GM18526 (cell line): ENCODE measurements around the gene BTBD16.

Source experiments
- POLR2A ChIP-seq: IDR thresholded peaks from 3 replicates; pipeline ENCODE4 v1.6.1; 2011; ENCODE audit not compliant: insufficient read length; ENCODE audit errors: extremely low read depth

BTBD16 gene

DNA sequence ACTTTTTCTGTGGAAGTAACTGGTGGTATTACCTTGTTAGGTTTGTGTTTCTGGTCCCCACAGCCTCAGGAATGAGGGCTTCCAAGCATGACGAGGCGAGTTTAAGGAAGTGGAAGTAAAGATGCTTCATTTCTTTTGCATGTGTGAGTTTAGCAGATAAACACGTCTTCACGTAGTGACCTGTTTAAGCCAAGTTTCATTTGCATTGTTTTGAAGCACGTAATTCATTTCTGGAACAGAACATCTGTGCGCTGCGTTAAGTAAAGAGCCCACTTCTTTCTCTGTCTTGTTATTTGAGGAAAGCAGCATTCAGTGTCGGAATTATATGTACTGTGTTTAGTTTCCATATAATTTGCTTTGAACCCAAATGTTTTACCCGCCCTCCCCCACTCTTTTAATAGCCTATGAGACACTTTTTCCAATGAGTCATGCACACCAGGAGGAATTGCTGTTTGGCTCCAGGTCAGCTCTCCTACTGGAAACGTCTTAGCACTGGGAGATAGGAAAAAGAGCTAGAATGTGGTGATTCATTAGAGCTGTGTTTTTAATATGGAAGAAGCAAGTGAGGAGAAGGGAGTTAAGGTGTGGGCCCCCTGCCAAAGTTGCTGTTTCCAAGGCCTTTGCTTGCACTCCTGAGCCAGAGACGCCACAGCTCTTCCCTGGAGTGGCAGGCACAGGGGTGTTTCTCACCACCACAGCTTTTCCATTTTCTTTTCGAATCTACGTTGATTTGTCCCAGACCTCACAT, 36.7 kb downstream of the BTBD16 start:
- no peak for TF ChIP-seq POLR2A

DNA sequence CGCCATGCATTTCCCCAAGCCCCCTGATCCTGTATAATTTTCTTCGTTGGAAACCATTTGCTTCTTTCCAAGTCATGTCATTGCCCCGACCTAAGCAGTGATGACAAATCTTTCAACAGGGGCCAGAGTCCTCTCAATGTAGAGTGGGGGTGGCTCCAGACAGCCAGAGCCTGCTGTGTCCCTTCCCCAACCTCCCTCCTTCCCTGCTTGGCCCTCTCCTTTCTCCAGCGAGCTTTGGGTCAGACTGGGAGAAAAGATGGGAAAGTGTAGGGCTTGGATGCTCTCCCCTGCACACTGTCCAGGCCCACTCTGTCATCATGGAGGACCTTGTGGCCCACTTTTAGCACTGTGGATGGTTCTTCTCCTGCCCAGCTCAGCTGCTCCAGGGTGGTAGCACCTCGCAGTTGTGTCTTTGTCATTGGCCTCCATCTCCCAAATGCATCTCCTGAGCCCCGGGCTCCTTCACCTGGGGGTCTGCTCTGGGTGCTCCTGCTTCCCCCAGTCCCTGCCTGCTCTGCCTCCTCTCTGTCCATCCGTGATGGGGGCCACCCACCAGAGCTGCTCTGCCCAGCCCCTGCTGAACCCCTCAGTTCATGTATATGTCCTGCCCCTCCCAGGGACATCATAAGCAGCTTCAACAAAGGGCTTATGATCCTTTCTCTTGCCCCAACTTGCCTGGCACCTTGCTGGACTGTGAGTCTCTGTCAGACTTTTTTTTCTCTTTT, 37.5 kb downstream of the BTBD16 start:
- no peak for TF ChIP-seq POLR2A

DNA sequence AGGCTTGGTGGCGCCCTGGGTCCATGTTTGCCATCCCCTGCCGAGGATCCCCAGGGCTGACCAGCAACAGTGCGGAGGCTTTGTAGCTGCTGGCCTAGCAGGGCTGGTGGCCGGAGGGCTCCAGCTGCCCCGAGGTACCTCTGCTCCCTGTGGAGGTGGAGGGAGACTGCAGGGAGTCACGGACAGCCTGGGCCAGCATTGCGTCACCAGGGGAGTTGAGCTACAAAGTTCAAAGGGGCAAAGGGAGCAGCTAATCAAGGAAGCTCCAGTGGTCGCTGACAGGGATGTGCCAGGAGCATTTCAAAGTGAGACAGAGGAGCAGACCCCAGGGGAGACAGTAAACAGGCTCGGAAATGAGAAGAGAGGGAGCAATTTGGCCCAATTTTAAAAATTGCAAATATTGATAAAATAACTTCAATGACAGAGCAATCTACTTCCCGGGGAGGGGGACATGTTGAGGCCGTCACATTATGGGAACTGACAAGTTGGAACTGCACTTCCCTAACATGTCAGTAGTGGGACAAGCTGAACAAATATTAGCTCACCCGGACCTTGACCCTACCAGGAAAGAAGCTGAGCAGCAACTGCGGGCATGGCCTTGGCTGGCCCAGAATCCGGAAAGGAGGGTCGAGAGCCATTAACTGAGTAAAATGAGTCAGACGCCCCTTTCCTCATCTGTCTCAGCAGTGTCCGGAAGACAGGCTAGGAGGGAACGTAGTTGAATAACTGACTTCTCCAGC, 39.4 kb downstream of the BTBD16 start:
- TF ChIP-seq POLR2A = no peak

DNA sequence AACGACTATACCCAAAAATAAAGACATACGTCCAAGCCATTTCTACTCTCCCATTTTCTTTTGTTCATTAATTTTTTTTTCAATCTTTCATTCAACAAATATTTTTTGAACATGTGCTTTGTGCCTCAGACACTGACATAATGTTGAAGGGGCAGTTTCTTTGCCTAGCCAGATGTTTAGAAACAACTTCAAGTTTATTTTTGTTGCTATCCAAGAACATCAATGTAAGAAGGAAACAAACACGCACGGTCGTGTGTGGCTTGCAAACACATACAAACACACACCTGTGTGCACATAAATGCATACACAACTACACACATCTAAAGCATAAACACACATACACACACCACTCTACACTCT, 39.9 kb downstream of the BTBD16 start:
- no peak for TF ChIP-seq POLR2A

DNA sequence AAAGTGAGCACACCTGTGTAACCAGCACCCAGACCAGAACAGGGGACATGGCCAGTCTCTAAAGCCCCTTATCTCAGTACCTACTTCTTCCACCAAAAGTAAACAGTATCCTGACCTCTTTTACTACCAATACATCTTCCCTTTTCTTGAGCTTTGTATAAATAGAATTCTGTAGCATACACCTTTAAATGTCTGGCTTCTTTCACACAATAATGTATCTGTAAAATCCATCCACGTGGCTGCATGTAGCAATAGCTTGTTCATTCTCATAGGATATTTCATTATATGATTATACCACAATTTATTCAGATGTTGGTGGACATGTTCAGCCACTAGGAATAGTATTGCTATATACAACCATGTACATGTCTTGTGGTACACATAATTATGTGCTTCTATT, 40.6 kb downstream of the BTBD16 start:
- no peak for TF ChIP-seq POLR2A

DNA sequence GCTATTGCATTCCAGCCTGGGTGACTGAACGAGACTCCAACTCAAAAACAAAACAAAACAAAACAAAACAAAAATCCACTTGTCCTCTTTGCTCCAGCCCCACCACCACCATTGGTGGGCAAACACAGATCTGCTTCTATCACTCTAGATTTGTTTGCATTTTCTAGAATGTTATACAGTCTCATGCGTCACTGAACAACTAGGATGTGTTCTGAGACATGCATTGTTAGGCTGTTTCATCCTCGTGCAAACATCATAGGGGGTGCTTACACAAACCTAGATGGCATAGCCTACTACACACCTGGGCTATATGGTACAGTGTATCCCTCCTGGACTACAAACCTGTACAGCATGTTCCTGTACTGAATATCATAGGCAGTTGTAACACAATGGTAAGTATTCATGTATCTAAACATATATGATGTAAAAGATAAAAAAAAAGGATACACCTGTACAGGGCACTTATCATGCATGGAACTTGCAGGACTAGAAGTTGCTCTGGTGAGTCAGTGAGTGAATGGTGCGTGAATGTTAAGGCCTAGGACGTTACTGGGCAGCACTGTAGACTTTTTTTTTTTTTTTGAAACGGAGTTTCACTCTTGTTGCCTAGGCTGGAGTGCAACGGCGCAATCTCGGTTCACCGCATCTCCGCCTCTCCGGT, 45.3 kb downstream of the BTBD16 start:
- TF ChIP-seq POLR2A = no peak

DNA sequence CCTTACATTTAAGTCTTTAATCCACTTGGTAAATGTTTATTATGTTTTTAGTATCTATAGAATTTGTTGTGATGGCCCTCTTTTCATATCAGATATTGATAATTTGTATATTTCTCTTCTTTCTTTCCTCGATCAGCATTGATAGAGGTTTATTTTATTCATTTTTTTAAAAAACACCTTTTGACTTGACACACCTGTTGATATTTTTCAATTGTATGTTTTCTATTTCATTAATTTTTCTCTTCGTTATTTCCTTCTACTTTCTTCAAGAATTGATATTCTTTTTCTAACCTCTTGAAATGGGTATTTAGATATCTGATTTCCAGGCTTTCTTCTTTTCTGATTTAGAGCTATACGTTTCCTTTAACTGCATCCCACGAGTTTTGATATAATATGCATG, 50.9 kb downstream of the BTBD16 start:
- TF ChIP-seq POLR2A = no peak

DNA sequence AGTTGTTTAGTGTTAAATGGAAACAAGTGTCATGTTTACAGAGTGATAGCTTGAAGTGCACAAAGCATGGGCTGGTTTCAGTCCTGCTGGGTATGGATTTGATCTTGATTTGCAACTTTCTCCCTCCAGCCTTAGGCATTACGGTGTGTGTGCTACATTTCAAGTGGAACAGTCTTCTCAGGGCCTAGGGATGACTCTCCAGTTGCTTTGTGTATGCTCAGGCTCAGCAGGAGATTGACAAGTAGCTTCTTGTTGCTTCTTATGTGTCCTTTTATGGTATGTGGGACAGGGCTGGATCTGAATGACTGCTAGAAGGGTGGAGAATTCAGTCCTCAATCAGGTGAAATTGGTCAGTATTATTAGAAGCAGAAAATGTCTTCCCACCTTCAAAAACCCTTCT, 52.1 kb downstream of the BTBD16 start:
- no peak for TF ChIP-seq POLR2A

DNA sequence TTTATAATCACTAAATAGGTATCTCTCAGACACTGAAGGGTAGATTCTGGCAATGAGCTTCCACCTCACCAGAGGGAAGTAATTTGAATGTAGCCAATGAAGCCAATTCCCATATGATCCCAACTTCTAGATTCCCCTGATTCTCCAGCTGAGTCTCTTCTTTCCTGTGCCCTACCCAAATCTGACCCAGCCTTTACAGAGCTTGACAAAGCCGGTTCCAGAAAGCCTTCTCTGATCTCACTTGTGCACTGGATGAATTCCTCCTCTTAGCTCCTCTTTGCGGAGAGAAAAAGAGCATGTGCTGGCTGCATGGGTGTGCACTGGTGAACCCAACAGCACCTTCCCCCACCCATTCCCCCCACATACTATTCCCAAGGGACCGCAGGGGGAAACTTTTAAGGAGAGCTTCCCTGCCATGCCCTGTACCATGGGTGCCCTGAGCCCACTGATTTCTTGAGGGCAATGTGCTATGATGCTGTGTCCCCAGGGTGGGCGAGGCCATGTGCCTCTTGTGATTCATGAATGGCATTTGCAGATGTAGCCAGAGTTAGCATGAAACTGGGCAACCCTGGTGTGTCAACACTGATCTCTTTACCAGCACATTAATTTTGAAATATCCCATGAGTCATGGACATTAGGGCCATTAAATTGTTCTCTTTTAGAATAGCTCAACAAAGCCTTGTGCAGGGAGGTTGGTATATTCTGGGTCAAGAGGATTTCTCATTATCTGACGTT, 53.0 kb downstream of the BTBD16 start:
- TF ChIP-seq POLR2A = no peak

DNA sequence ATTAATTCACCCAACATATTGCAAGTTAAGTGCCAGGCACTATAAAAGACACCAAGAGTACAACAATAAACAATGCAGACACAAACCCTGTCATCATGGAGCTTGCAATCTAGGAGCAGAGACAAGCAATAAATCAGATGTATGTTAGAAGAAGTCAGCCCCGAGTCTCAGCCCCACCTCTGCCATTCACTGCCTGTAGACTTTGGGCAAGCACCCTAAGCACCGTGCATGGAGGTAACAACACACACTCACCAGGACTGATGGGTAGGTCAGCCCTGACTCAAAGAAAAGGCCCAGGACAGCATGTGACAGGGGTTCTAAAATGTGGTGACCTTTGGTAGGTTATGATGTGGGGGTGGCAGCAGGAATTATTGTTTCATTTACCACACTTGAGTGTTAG, 54.1 kb downstream of the BTBD16 start:
- no peak for TF ChIP-seq POLR2A

DNA sequence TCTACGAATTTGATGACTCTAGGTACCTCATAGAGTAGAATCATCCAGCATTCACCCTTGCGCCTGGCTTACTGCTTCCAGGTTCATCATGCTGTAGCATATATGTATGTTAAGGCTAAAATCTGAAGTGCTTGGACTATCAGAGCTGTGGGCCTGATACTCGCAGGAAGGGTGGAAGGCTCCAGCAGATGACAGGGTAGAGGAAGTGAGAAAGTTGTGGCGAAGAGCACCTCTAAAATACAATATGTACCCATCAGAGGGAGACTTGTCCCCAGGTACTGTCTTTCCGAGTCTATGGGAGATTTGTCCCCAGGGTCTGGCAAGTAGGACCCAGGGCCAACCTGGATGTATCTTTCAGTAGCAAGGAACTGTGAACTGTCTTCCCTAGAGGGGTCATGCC, 55.3 kb downstream of the BTBD16 start:
- no peak for TF ChIP-seq POLR2A

DNA sequence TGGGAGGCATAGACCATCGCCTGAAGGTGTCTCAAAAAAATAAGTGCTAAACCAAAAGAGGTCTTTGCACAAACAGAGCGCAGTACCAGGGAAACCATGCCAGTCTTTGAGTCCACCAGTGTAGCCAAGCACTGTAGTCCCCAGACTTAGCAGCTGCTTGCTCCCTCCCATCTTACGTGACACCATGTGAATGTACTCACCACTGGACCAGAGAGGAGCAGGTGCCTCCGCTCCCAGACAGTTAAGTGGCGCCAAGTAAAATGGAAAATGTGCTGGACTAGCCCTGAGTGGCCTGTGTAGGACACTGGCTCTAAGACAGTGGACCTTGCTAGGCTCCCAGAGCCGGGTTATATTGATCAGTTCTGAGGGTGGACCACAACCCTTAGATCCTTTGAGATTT, 55.7 kb downstream of the BTBD16 start:
- no peak for TF ChIP-seq POLR2A

DNA sequence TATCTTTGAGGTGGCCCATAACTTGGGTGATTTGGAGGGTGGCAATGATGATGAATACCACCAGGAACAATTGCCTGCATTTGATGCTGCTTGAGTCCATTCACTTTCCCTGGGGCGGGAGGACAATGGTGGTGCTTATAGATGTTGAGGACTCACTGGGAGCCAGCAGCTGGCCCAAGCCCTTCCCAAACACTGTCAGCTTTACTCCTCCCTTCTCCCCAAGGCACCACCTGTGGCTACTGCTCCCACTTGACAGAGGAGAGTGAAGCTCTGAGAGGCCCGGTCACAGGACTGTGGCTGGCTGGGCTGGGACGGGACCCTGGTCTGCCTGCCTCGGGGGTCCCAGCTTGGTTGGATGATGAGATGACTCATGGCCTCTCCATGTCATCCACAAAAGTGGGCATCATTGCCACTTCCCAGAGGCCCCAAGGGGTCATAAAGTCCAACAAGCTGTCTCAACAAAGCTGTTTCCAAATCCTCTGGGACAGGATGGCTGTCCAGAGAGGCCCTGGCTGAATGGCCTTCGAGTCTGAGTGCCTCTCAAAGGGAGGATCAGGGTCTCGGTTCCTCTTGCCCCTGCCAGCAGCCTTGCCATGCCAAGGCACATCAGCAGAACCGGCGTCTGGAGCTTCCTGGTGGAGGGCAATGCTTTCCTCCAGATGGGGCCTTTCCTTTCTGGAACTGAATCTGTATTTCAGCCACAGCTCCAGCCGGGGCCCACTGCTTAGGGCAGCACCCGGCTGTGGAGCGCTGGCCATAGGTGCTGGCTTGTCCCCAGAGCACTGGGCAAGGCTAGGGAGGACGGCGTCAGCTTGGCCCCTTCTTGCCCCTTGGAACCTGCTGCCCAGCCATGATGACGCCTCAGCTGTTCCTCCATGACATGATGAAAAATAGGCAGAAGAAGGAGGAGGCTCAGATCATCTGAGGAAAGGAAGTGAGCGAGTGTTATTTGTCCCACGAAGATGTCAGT, 56.4 kb downstream of the BTBD16 start:
- TF ChIP-seq POLR2A = no peak

DNA sequence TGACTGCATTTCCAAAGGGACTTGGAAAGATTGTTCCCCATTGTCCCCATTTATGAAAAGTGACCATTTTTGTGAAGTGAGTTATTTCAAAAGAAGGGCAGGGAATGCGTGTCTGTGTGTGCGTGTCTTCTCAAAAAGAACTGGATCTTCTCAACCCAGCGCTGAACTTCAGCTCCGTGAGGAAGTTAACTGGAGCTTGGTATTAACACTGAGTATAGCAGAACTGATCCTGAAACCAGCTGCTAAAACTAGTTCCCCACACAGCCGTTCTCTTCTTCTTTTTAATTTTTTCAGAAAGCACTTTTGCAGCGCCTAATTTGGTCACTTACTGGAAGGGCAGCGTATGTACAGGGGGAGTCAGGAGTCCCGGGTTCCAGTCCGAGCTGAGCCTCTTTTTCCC, 57.6 kb downstream of the BTBD16 start:
- TF ChIP-seq POLR2A = no peak

DNA sequence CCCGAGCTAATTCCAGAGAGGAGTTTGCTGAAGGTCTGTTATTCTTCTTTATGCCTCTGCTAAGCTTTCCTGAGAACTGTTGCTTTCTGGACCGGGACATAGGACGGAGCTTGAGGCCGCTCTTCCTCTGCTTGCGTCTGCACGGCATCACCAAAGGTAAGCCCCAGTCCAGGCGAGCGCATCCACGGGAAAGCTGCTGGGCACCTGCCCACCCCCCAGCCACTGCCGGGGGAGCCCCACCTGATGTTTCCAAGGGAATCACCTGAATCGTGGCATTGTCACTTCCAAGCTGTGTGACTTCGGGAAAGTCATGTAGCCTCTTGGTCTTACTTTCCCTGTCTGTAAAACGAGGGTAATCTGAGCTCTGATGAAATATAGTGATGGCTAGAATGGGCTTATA, 58.3 kb downstream of the BTBD16 start:
- TF ChIP-seq POLR2A = no peak
